Measurements from ENCODE around the gene SMTNL1.

The SMTNL1 gene

GRCh38 chr11:57555393-57555792 is 18.0 kb downstream of the SMTNL1 start:
- Histone ChIP-seq H3K9ac (ENCODE audit: low read length) (no peak overlapping the region), H3K27me3 (ENCODE audit: low read depth, low read length) (no peaks in the 10 kb centered on the region), H2AFZ (ENCODE audit: low read depth, low read length) (no peak overlapping the region), H3K4me2 (ENCODE audit: low read length) (no peak overlapping the region), H4K20me1 (ENCODE audit: insufficient read depth, low read length) (no peaks in the 10 kb centered on the region), H3K79me2 (ENCODE audit: low read length) (no peaks in the 10 kb centered on the region; the same call in 1 of the 2 replicates), H3K36me3 (replicated peaks; ENCODE audit: low read depth, low read length) (peaks cover 85% of the 10 kb centered on the region), H3K4me3 (ENCODE audit: low read length) (no peak overlapping the region), H3K9me3 (ENCODE audit: insufficient read depth, low read length) (peaks cover 4% of the 10 kb centered on the region; the same call in 1 of the 2 replicates), H3K4me1 (ENCODE audit: low read length) (peaks cover 15% of the 10 kb centered on the region), H3K27ac (ENCODE audit: low read length) (no peak overlapping the region)
- no peak for TF ChIP-seq CTCF (IDR thresholded peaks at IDR 0.05; ENCODE audit: low read depth, low read length)
- no peak for TF ChIP-seq EZH2phosphoT487 (IDR thresholded peaks at IDR 0.05; ENCODE audit: low read depth)

GRCh38 chr11:57556041-57556440 is 18.6 kb downstream of the SMTNL1 start:
- Histone ChIP-seq H4K20me1 (ENCODE audit: insufficient read depth, low read length) (no peaks in the 10 kb centered on the region), H3K4me2 (ENCODE audit: low read length) (no peak overlapping the region), H3K9ac (ENCODE audit: low read length) (no peak overlapping the region), H3K36me3 (replicated peaks; ENCODE audit: low read depth, low read length) (peaks cover 80% of the 10 kb centered on the region), H2AFZ (ENCODE audit: low read depth, low read length) (no peak overlapping the region), H3K4me1 (ENCODE audit: low read length) (peaks cover 15% of the 10 kb centered on the region), H3K27ac (ENCODE audit: low read length) (no peak overlapping the region), H3K4me3 (ENCODE audit: low read length) (no peak overlapping the region), H3K27me3 (ENCODE audit: low read depth, low read length) (no peaks in the 10 kb centered on the region), H3K79me2 (ENCODE audit: low read length) (peaks cover 4% of the 10 kb centered on the region), H3K9me3 (ENCODE audit: insufficient read depth, low read length) (peaks cover 4% of the 10 kb centered on the region; the same call in 1 of the 2 replicates)
- no peak for TF ChIP-seq EZH2phosphoT487 (IDR thresholded peaks at IDR 0.05; ENCODE audit: low read depth)
- TF ChIP-seq CTCF (IDR thresholded peaks at IDR 0.05; ENCODE audit: low read depth, low read length), result no peak

- H3K36me3 ChIP-seq (replicated peaks; ENCODE audit: low read depth, low read length), result peaks cover 45% of the 10 kb centered on the region
- TF ChIP-seq EZH2phosphoT487 (IDR thresholded peaks at IDR 0.05; ENCODE audit: low read depth) (no peak), CTCF (IDR thresholded peaks at IDR 0.05; ENCODE audit: low read depth, low read length) (no peak)
Observed at GRCh38 chr11:57560146-57560545, 22.8 kb downstream of the SMTNL1 start.

GRCh38 chr11:57562596-57562995 is 25.2 kb downstream of the SMTNL1 start:
- H3K27ac ChIP-seq (ENCODE audit: low read length), result no peak overlapping the region
- peaks cover 14% of the 10 kb centered on the region for H3K4me1 ChIP-seq (ENCODE audit: low read length)
- H3K79me2 ChIP-seq (ENCODE audit: low read length), result peaks cover 66% of the 10 kb centered on the region
- no peak for TF ChIP-seq EZH2phosphoT487 (IDR thresholded peaks at IDR 0.05; ENCODE audit: low read depth)
- TF ChIP-seq CTCF (IDR thresholded peaks at IDR 0.05; ENCODE audit: low read depth, low read length), result peak; percentile 30; the same call in 1 of the 2 replicates
- no peak overlapping the region for H3K4me3 ChIP-seq (ENCODE audit: low read length)
- peaks cover 2% of the 10 kb centered on the region; the same call in 1 of the 2 replicates for H3K9me3 ChIP-seq (ENCODE audit: insufficient read depth, low read length)
- no peak overlapping the region for H3K9ac ChIP-seq (ENCODE audit: low read length)
- H3K4me2 ChIP-seq (ENCODE audit: low read length), result no peak overlapping the region
- peaks cover 25% of the 10 kb centered on the region for H3K36me3 ChIP-seq (replicated peaks; ENCODE audit: low read depth, low read length)
- no peak overlapping the region for H2AFZ ChIP-seq (ENCODE audit: low read depth, low read length)
- peaks cover 5% of the 10 kb centered on the region for H4K20me1 ChIP-seq (ENCODE audit: insufficient read depth, low read length)
- H3K27me3 ChIP-seq (ENCODE audit: low read depth, low read length), result no peaks in the 10 kb centered on the region

More at GRCh38 chr11:57560146-57560545, 22.8 kb downstream of the SMTNL1 start:
- Histone ChIP-seq H2AFZ (ENCODE audit: low read depth, low read length) (no peak overlapping the region), H3K27me3 (ENCODE audit: low read depth, low read length) (no peaks in the 10 kb centered on the region), H3K4me2 (ENCODE audit: low read length) (no peak overlapping the region), H3K4me1 (ENCODE audit: low read length) (peaks cover 15% of the 10 kb centered on the region), H3K27ac (ENCODE audit: low read length) (no peak overlapping the region), H3K79me2 (ENCODE audit: low read length) (peaks cover 43% of the 10 kb centered on the region), H3K9me3 (ENCODE audit: insufficient read depth, low read length) (peaks cover 4% of the 10 kb centered on the region; the same call in 1 of the 2 replicates), H3K9ac (ENCODE audit: low read length) (no peak overlapping the region), H4K20me1 (ENCODE audit: insufficient read depth, low read length) (peaks cover 5% of the 10 kb centered on the region), H3K4me3 (ENCODE audit: low read length) (no peak overlapping the region)
